HEK293 (cell line): ENCODE results near the gene NOXO1.

Source experiments
- ATF2 ChIP-seq: fragments of 450-650 bp; formaldehyde crosslinking; IDR thresholded peaks from 2 replicates; pipeline ENCODE4 v1.5.1; 2016; ENCODE audit warnings: missing biosample characterization, missing genetic modification characterization, low read depth
- CTCF ChIP-seq: fragments of 450-650 bp; formaldehyde crosslinking; IDR thresholded peaks from 2 replicates; pipeline ENCODE4 v1.5.1; 2016; ENCODE audit warnings: missing biosample characterization, missing genetic modification characterization
- GLI2 ChIP-seq: fragments of 450-650 bp; formaldehyde crosslinking; IDR thresholded peaks from 2 replicates; pipeline ENCODE4; 2017; ENCODE audit warnings: missing biosample characterization, missing genetic modification characterization, low read depth, borderline replicate concordance
- KLF16 ChIP-seq: fragments of 450-650 bp; formaldehyde crosslinking; IDR thresholded peaks from 2 replicates; pipeline ENCODE4 v1.5.1; 2017; ENCODE audit warnings: missing biosample characterization, missing genetic modification characterization
- SP7 ChIP-seq: fragments of 450-650 bp; formaldehyde crosslinking; IDR thresholded peaks from 2 replicates; pipeline ENCODE4 v1.5.1; 2016; ENCODE audit warnings: missing biosample characterization, missing genetic modification characterization
- TRIM28 ChIP-seq: IDR thresholded peaks from 2 replicates; pipeline ENCODE4 v1.6.1; 2011; ENCODE audit warnings: low read length, control low read depth, borderline replicate concordance
- ZBTB7A ChIP-seq: fragments of 450-650 bp; formaldehyde crosslinking; IDR thresholded peaks from 2 replicates; pipeline ENCODE4 v1.5.1; 2016; ENCODE audit warnings: low read depth, missing biosample characterization, missing genetic modification characterization
- ZEB2 ChIP-seq: fragments of 450-650 bp; formaldehyde crosslinking; IDR thresholded peaks from 2 replicates; pipeline ENCODE4 v1.5.1; 2016; ENCODE audit warnings: missing biosample characterization, missing genetic modification characterization
- ZFP69B ChIP-seq: fragments of 450-650 bp; formaldehyde crosslinking; IDR thresholded peaks from 2 replicates; pipeline ENCODE4 v1.5.1; 2016; ENCODE audit warnings: missing biosample characterization, missing genetic modification characterization
- ZNF114 ChIP-seq: fragments of 450-650 bp; formaldehyde crosslinking; IDR thresholded peaks from 2 replicates; pipeline ENCODE4 v1.5.0; 2017; ENCODE audit warnings: missing biosample characterization, missing genetic modification characterization
- ZNF121 ChIP-seq: fragments of 450-650 bp; formaldehyde crosslinking; IDR thresholded peaks from 2 replicates; pipeline ENCODE4 v1.5.1; 2016; ENCODE audit warnings: missing biosample characterization, missing genetic modification characterization
- ZNF169 ChIP-seq: fragments of 450-650 bp; formaldehyde crosslinking; IDR thresholded peaks from 2 replicates; pipeline ENCODE4 v1.5.1; 2016; ENCODE audit warnings: missing biosample characterization, missing genetic modification characterization
- ZNF174 ChIP-seq: fragments of 450-650 bp; formaldehyde crosslinking; IDR thresholded peaks from 2 replicates; pipeline ENCODE4 v1.5.0; 2017; ENCODE audit warnings: missing biosample characterization, mild to moderate bottlenecking, missing genetic modification characterization
- ZNF175 ChIP-seq: fragments of 450-650 bp; formaldehyde crosslinking; IDR thresholded peaks from 2 replicates; pipeline ENCODE4 v1.5.1; 2016; ENCODE audit warnings: missing biosample characterization, missing genetic modification characterization
- ZNF214 ChIP-seq: fragments of 450-650 bp; formaldehyde crosslinking; IDR thresholded peaks from 2 replicates; pipeline ENCODE4 v1.5.1; 2017; ENCODE audit warnings: missing biosample characterization, mild to moderate bottlenecking, missing genetic modification characterization, borderline replicate concordance
- ZNF274 ChIP-seq, 2 experiments: fragments of 200-500 bp in 1 of 2; fragments of 450-650 bp in 1 of 2; sonication (Bioruptor generic) in 1 of 2; formaldehyde crosslinking in 1 of 2; IDR thresholded peaks; 2 replicates each; pipeline versions ENCODE4 v1.5.1 to v1.6.1; 2014 to 2016; ENCODE audit warnings: borderline replicate concordance in 1 of 2, inconsistent platforms in 1 of 2, low read length in 1 of 2, missing biosample characterization in 1 of 2, missing genetic modification characterization in 1 of 2
- ZNF366 ChIP-seq: fragments of 450-650 bp; formaldehyde crosslinking; conservative IDR thresholded peaks from 2 replicates; pipeline ENCODE4 v1.5.1; 2016; ENCODE audit warnings: missing biosample characterization, missing genetic modification characterization
- ZNF426 ChIP-seq: fragments of 450-650 bp; formaldehyde crosslinking; IDR thresholded peaks from 2 replicates; pipeline ENCODE4 v1.5.1; 2017; ENCODE audit warnings: missing biosample characterization, missing genetic modification characterization, mild to moderate bottlenecking, inconsistent platforms, moderate library complexity
- ZNF555 ChIP-seq: fragments of 450-650 bp; formaldehyde crosslinking; conservative IDR thresholded peaks from 2 replicates; pipeline ENCODE4 v1.5.1; 2017; ENCODE audit warnings: missing biosample characterization, mild to moderate bottlenecking, missing genetic modification characterization, inconsistent platforms
- ZNF580 ChIP-seq: fragments of 450-650 bp; formaldehyde crosslinking; IDR thresholded peaks from 2 replicates; pipeline ENCODE4 v1.5.1; 2016; ENCODE audit warnings: missing biosample characterization, missing genetic modification characterization
- ZNF629 ChIP-seq: fragments of 450-650 bp; formaldehyde crosslinking; IDR thresholded peaks from 2 replicates; pipeline ENCODE4 v1.5.1; 2017; ENCODE audit warnings: missing biosample characterization, missing genetic modification characterization
- ZNF660 ChIP-seq: fragments of 450-650 bp; IDR thresholded peaks from 2 replicates; pipeline ENCODE4 v1.5.1; 2018; ENCODE audit warnings: missing biosample characterization, mild to moderate bottlenecking, missing genetic modification characterization
- ZSCAN23 ChIP-seq: fragments of 450-650 bp; formaldehyde crosslinking; IDR thresholded peaks from 2 replicates; pipeline ENCODE4 v1.5.1; 2016; ENCODE audit warnings: missing biosample characterization, missing genetic modification characterization
- ZSCAN5A ChIP-seq: fragments of 450-650 bp; formaldehyde crosslinking; IDR thresholded peaks from 2 replicates; pipeline ENCODE4 v1.5.1; 2016; ENCODE audit warnings: missing biosample characterization, missing genetic modification characterization
- TF ChIP-seq, protein P1 (sequence below): IDR thresholded peaks from 2 replicates; pipeline ENCODE4 v1.6.1; 2011; ENCODE audit warnings: mild to moderate bottlenecking, low read depth, low read length, borderline replicate concordance
- TF ChIP-seq, protein P2 (sequence below): fragments of 450-650 bp; formaldehyde crosslinking; IDR thresholded peaks from 2 replicates; pipeline ENCODE4 v1.5.1; 2016; ENCODE audit warnings: missing biosample characterization, missing genetic modification characterization
- TF ChIP-seq, protein P3 (sequence below): fragments of 450-650 bp; formaldehyde crosslinking; IDR thresholded peaks from 2 replicates; pipeline ENCODE4 v1.5.1; 2016; ENCODE audit warnings: missing biosample characterization, missing genetic modification characterization

The NOXO1 gene

DNA sequence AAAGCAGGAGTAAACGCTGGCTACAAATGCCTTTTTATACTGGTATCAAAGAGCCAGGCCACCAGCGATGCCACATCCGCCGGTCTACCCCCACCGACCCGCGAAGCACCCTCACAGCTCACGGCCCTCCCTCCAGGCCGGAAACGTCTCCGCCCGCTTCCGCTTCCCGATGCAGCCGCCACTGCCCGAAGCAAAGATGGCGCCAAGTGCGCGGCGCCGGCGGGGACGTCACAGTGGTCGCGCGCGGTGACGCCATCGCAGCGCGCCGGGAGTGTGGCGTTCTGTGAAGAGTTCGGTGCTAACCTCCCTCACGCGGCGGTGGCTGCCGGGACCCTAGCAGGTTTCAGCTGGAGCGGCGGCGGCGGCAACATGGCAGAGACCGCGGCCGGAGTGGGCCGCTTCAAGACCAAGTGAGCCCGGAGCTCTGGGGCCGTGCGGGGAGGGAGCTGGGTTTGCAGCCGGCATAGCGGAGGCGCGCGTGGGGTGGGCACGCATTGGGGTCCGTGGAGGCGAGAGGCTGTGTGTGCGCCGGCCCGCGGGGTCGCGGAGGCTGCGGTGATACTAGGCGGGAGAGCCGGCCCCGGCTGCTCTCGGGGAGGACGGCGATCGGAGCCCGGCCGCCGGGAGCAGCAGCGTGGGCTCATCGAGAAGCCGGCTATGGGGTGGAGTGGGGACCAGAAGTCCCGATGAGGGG is 9.3 kb downstream of the NOXO1 start, which contains the start of gene TBL3 (continued):
- TF ChIP-seq, protein P1, sequence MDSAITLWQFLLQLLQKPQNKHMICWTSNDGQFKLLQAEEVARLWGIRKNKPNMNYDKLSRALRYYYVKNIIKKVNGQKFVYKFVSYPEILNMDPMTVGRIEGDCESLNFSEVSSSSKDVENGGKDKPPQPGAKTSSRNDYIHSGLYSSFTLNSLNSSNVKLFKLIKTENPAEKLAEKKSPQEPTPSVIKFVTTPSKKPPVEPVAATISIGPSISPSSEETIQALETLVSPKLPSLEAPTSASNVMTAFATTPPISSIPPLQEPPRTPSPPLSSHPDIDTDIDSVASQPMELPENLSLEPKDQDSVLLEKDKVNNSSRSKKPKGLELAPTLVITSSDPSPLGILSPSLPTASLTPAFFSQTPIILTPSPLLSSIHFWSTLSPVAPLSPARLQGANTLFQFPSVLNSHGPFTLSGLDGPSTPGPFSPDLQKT = peak; percentile 44; the same call in 1 of the 2 replicates
- TF ChIP-seq ZSCAN5A (no peak), SP7 (tag by site-specific recombination) (peak; percentile 91), ZEB2 (tag by site-specific recombination) (peak; percentile 96), ZNF214 (no peak), ZSCAN23 (no peak), ZNF169 (tag by site-specific recombination) (no peak), ZNF114 (tag by site-specific recombination) (no peak), ZNF660 (peak; percentile 88), ZNF174 (tag by site-specific recombination) (no peak), ZNF121 (tag by site-specific recombination) (no peak), ZNF274 (IDR thresholded peaks at IDR 0.05; ENCODE audit: low read length) (no peak), ZNF274 (tag by site-specific recombination; IDR thresholded peaks at IDR 0.05; ENCODE audit: borderline replicate concordance) (no peak), ZNF629 (tag by site-specific recombination) (peak; percentile 99), ZNF175 (no peak), KLF16 (tag by site-specific recombination) (peak; percentile 92), ZFP69B (peak; percentile 57), ATF2 (tag by site-specific recombination) (peak; percentile 81), ZNF366 (tag by site-specific recombination) (no peak), ZBTB7A (tag by site-specific recombination) (peak; percentile 96), CTCF (peak; percentile 30), ZNF580 (tag by site-specific recombination) (peak; percentile 88), TRIM28 (0 out of 2 replicates have a peak, but pooled peaks have one; percentile 17), ZNF555 (tag by site-specific recombination) (no peak), ZNF426 (tag by site-specific recombination) (no peak), GLI2 (no peak)
- TF ChIP-seq, protein P2, sequence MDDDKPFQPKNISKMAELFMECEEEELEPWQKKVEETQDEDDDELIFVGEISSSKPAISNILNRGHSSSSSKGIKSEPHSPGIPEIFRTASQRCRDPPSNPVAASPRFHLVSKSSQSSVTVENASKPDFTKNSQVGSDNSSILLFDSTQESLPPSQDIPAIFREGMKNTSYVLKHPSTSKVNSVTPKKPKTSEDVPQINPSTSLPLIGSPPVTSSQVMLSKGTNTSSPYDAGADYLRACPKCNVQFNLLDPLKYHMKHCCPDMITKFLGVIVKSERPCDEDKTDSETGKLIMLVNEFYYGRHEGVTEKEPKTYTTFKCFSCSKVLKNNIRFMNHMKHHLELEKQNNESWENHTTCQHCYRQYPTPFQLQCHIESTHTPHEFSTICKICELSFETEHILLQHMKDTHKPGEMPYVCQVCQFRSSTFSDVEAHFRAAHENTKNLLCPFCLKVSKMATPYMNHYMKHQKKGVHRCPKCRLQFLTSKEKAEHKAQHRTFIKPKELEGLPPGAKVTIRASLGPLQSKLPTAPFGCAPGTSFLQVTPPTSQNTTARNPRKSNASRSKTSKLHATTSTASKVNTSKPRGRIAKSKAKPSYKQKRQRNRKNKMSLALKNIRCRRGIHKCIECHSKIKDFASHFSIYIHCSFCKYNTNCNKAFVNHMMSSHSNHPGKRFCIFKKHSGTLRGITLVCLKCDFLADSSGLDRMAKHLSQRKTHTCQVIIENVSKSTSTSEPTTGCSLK (tag by site-specific recombination) = no peak
- TF ChIP-seq, protein P3, sequence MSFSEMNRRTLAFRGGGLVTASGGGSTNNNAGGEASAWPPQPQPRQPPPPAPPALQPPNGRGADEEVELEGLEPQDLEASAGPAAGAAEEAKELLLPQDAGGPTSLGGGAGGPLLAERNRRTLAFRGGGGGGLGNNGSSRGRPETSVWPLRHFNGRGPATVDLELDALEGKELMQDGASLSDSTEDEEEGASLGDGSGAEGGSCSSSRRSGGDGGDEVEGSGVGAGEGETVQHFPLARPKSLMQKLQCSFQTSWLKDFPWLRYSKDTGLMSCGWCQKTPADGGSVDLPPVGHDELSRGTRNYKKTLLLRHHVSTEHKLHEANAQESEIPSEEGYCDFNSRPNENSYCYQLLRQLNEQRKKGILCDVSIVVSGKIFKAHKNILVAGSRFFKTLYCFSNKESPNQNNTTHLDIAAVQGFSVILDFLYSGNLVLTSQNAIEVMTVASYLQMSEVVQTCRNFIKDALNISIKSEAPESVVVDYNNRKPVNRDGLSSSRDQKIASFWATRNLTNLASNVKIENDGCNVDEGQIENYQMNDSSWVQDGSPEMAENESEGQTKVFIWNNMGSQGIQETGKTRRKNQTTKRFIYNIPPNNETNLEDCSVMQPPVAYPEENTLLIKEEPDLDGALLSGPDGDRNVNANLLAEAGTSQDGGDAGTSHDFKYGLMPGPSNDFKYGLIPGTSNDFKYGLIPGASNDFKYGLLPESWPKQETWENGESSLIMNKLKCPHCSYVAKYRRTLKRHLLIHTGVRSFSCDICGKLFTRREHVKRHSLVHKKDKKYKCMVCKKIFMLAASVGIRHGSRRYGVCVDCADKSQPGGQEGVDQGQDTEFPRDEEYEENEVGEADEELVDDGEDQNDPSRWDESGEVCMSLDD = no peak
